NOMO-1 (cell line): ENCODE measurements around the gene SLC4A11.

Experiments used
- DNase-seq, 2 experiments: peaks; one replicate each; lab custom pipeline; 2025; ENCODE audit not compliant: unreplicated experiment in 2 of 2; lab: John Stamatoyannopoulos, UW

SLC4A11 gene

DNA sequence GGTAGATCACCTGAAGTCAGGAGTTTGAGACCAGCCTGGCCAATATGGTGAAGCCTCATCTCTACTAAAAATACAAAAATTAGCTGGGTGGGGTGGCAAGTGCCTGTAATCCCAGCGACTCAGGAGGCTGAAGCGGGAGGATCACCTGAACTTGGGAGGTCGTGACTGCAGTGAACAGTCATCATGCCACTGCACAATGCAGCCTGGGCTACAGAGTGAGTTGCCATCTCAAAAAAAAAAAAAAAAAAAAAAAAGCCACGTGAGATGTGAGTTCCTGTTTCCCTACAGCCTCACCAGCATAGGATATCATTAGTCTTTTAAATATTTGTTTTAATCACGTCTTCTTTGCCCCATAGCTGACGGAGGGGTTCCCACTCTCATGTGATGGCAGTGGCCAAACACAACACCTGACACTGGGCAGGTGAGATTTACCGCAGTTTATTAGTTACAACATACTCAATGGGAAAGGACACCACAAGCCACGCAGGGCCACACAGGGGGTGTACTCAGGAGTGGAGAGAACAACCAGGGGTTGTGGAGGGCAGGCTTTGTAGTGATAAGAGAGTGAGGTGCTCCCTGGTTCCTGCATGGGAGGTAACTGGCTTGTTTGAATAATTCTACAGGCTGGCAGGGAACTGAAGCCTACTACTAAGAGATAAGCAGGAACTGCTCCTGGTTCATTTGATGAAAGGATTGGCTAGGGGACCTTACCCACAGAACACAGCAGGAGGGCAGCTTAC lies 61.1 kb downstream of the SLC4A11 start:
- no peak for DNase-seq
